T-helper 17 cell (primary cell): Measurements from ENCODE around the gene IFT25. TPM values are rescaled to one million over a fixed set of nuclear protein-coding genes. Genes with fewer than 3 reads are reported as not detected.

Experiments
- ATAC-seq: fragments of 150-1000 bp; cut with Tn5 transposase; 2 replicates; pipeline ENCODE4 v1.10.0; 2021; ENCODE audit warnings: mild to moderate bottlenecking, moderate library complexity
- DNase-seq, 3 donors: peaks; one replicate each; pipeline versions ENCODE4 v3.0.0 to v3.0.0-alpha.2; 2020 to 2021
- H3K9me3 ChIP-seq: one replicate; pipeline ENCODE4 v1.7.0; 2013; ENCODE audit warnings: low read length, mild to moderate bottlenecking; ENCODE audit not compliant: control insufficient read depth, poor library complexity, severe bottlenecking
- H3K27ac Mint-ChIP-seq: one replicate; pipeline ENCODE4 v1.8.0; 2022; ENCODE audit warnings: mild to moderate bottlenecking, moderate library complexity, mixed read lengths
- H3K27me3 Mint-ChIP-seq: one replicate; pipeline ENCODE4 v1.8.0; 2022; ENCODE audit warnings: mixed read lengths
- H3K36me3 Mint-ChIP-seq: one replicate; pipeline ENCODE4 v1.8.0; 2022; ENCODE audit warnings: low read depth, mixed read lengths
- H3K4me1 Mint-ChIP-seq: one replicate; pipeline ENCODE4 v1.8.0; 2022; ENCODE audit warnings: mild to moderate bottlenecking, mixed read lengths
- H3K4me3 Mint-ChIP-seq: one replicate; pipeline ENCODE4 v1.8.0; 2022; ENCODE audit warnings: mild to moderate bottlenecking, moderate library complexity, mixed read lengths
- total RNA-seq, 4 donors: library from RNA in 2 of 4; stranded (reverse) in 2 of 4; gene quantifications; one replicate each; pipeline ENCODE4 v1.2.3 and lab custom pipeline; 2022 to 2026

The IFT25 gene
- total RNA-seq, 2 donors from 2014 or later = 17.3 to 23.7 TPM

DNA sequence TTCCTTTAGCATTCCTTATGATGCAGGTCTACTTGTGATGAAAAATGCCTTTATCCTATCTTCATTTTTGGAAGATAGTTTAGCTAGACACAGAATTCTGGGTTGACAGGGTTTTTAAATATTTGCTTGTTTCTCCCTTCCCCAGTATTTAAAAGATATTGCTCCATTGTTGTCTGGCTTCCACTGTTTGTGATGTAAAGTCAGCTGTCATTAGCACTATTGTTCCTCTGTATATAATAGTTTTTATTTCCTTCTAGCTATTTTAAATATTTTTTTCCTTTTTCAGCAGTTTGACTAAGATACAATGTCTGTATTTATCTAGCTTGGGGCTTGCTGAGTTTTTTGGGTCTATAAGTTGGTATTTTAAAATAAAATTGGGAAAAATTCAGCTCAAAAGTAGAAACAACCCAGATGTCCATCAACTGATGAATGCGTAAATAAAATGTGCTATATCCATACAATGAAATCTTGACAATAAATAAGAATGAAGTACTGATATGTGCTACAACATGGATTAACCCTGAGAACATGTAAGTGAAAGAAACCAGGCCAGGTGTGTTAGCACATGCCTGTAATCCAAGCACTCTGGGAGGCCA, 11.2 kb downstream of the IFT25 start:
- peaks cover 5% of the 10 kb centered on the region for H3K4me1 Mint-ChIP-seq
- no peaks in the 10 kb centered on the region for H3K9me3 ChIP-seq
- DNase-seq (no peak), ATAC-seq (no peak)
- no peak overlapping the region for H3K27ac Mint-ChIP-seq
- peaks cover 4% of the 10 kb centered on the region for H3K36me3 Mint-ChIP-seq
- no peaks in the 10 kb centered on the region for H3K27me3 Mint-ChIP-seq
- no peak overlapping the region for H3K4me3 Mint-ChIP-seq

DNA sequence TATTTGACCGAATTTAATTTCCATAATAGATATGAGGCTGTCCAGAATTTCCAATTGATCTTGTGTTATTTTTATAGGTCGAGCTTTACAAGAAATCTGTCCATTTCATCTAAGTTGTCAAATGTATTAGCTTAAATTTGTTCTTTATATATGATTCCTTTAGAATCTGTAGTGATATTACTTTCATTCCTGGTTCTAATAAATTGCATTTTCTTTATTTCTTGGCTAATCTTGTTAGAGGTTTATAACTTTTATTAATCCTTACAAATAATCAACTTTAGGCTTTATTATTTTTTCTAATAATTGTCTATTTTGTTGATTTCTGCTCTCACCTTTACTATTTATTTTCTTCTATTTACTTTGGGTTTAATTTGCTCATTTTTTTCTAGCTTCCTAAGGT, 14.0 kb downstream of the IFT25 start:
- peaks cover 7% of the 10 kb centered on the region for H3K36me3 Mint-ChIP-seq
- H3K4me1 Mint-ChIP-seq = peaks cover 5% of the 10 kb centered on the region
- no peaks in the 10 kb centered on the region for H3K9me3 ChIP-seq
- ATAC-seq = no peak
- DNase-seq = no peak
- no peak overlapping the region for H3K4me3 Mint-ChIP-seq
- no peak overlapping the region for H3K27ac Mint-ChIP-seq
- H3K27me3 Mint-ChIP-seq = no peaks in the 10 kb centered on the region

DNA sequence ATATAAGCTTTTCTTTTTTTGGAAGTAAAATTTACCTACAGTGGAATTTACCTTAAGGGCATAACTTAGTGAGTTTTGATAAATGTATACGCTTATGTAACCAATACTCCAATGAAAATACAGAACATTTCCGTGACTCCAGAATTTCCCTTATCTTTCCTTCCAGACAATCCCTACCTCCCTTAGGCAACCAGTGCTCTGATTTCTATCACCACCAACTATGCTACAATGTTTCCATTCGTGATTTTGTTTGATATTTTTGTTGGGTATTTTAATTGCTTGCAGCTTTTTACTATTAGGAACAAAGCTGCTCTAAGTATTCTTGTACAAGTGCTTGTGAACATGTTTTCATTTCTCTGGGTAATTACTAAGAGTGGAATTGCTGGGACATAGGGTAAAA, 14.6 kb downstream of the IFT25 start:
- no peak for DNase-seq
- no peaks in the 10 kb centered on the region for H3K27me3 Mint-ChIP-seq
- H3K4me1 Mint-ChIP-seq = peaks cover 5% of the 10 kb centered on the region
- H3K27ac Mint-ChIP-seq = no peak overlapping the region
- peaks cover 7% of the 10 kb centered on the region for H3K36me3 Mint-ChIP-seq
- H3K9me3 ChIP-seq = no peaks in the 10 kb centered on the region
- no peak for ATAC-seq
- H3K4me3 Mint-ChIP-seq = no peak overlapping the region

DNA sequence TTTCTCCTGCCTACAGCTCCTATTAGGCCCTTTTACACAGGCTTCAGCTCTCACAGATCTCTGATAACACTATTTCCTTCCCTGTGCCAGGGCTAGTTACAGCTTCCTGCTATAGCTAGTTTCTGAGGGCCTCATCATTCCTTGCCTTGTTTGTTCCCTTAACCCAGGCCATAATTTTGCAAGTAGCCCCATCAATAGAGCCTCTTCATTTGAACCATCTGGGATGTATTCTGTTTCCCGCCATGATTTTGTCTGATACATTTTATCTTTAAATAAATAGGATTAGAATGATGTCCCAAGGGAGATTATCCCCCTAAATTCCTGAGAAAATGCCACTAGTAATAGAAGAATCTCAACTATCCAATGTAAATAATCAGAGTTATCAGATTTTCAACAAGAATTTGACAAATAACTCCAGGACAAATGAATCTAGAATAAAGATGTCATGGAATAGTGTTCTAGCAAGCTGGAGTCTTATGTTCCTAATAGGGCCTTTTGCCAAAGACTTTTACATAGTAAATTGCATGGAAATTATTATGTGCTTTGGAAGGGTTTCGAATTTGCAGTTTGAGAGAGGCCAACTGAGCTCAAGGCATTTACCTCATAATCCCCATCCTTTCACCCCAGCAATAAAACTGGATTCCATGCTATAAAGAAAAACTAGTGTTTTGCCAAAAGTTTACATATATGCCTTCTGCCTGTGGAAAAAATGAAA, 16.1 kb downstream of the IFT25 start:
- Mint-ChIP-seq H3K4me1 (peaks cover 5% of the 10 kb centered on the region), H3K36me3 (peaks cover 7% of the 10 kb centered on the region), H3K27ac (peak overlapping the region; percentile 37), H3K27me3 (no peaks in the 10 kb centered on the region), H3K4me3 (no peak overlapping the region)
- H3K9me3 ChIP-seq = no peaks in the 10 kb centered on the region
- DNase-seq = no peak
- ATAC-seq = no peak

DNA sequence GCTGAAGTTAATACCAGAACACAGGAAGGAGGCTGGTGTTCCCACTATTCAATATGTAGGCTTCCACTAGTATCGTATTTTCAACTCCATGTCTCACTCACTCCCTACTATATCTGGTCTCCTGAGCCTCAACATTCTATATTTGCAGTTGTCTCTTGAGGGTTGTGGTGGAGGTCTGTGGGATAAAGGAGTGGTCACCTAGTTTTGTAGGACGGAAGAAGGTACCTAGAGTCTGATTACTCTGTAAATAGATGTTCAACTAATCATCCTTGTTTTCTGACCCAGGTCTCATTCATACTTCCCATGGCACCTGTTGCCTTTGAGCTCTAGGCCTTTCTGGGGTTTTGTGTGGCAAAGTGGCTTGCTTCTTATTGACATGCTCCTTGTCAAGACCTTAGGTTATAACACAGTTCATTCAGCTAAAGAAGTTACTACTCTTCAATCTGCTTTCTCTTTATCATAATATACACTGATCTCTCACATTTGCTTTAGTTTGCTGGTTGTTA, 18.1 kb downstream of the IFT25 start:
- no peaks in the 10 kb centered on the region for H3K27me3 Mint-ChIP-seq
- no peak for ATAC-seq
- H3K36me3 Mint-ChIP-seq = peaks cover 7% of the 10 kb centered on the region
- H3K9me3 ChIP-seq = no peaks in the 10 kb centered on the region
- no peak for DNase-seq
- no peak overlapping the region for H3K4me3 Mint-ChIP-seq
- peaks cover 5% of the 10 kb centered on the region for H3K4me1 Mint-ChIP-seq
- peak overlapping the region; percentile 24 for H3K27ac Mint-ChIP-seq

DNA sequence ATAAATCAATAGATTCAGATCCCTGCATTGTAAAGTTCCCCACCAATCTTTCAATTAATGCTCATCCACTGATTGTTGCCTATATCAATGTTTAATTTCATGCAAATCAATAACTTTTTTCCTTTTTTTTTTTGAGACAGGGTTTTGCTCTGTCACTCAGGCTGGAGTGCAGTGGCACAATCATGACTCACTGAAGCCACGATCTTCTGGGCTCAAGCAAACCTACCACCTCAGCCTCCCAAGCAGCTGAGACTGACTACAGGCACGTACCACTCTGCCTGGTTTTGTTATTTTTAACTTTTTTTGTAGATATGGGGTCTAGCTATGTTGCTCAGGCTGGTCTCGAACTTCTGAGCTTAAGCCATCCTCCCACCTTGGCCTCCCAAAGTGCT, 25.8 kb downstream of the IFT25 start:
- Mint-ChIP-seq H3K4me1 (peaks cover 5% of the 10 kb centered on the region), H3K36me3 (peaks cover 2% of the 10 kb centered on the region), H3K27ac (peak overlapping the region; percentile 73), H3K27me3 (no peaks in the 10 kb centered on the region), H3K4me3 (no peak overlapping the region)
- H3K9me3 ChIP-seq = no peaks in the 10 kb centered on the region
- ATAC-seq (no peak), DNase-seq (no peak)

DNA sequence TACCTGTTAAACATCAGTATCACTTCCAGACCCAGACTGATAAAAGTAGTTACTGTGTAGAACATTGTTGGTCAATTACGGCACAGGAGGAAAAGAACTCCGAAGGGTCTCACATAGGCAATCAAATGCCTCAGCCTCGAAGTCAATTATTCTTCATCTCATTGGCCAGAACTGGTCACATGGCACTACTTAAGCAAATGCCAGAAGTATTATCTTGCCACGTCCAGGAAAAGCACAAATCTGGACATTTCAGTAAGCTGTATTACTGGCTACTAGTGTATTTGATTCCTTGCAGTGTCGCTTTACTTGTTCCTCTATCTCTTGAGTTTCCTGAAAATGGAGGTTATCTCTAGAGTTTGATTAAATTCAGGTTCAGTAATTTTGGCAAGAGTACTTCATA, 27.2 kb downstream of the IFT25 start:
- DNase-seq (no peak), ATAC-seq (no peak)
- Mint-ChIP-seq H3K36me3 (peaks cover 2% of the 10 kb centered on the region), H3K27ac (no peak overlapping the region), H3K27me3 (no peaks in the 10 kb centered on the region), H3K4me1 (peaks cover 5% of the 10 kb centered on the region), H3K4me3 (no peak overlapping the region)
- no peaks in the 10 kb centered on the region for H3K9me3 ChIP-seq

DNA sequence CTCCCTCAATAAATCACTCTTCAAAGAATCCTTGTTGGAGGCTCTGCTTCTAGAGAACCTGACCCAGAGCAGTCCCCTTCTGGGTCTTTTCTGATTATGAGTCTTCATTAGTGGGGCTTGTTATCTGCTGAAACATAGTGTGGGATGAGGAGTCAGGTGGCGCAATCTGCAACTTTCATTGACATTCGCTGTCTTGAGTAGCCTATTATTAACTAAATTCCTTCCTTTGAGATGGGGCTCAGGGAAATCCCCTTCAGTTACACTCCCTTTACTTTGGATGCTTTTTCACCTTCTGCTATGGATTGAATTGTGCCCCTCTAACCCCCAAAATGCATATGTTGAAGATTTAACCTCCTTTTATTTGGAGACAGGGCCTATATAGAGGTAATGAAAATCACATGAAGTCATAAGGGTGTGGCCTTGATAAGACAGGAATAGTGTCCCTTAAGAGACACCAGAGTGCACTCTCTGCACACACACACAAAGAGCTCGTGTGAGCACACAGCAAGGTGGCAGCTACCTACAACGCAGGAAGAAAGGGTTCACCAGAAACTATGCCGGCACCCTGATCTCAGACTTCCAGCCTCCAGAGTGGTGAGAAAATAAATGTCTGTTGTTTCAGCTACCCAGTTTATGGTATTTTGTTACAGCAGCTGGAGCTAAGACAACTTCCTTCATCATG, 32.0 kb downstream of the IFT25 start:
- Mint-ChIP-seq H3K4me1 (no peaks in the 10 kb centered on the region), H3K4me3 (no peak overlapping the region), H3K27me3 (no peaks in the 10 kb centered on the region), H3K36me3 (peaks cover 6% of the 10 kb centered on the region), H3K27ac (no peak overlapping the region)
- no peak for DNase-seq
- no peaks in the 10 kb centered on the region for H3K9me3 ChIP-seq
- ATAC-seq = no peak

DNA sequence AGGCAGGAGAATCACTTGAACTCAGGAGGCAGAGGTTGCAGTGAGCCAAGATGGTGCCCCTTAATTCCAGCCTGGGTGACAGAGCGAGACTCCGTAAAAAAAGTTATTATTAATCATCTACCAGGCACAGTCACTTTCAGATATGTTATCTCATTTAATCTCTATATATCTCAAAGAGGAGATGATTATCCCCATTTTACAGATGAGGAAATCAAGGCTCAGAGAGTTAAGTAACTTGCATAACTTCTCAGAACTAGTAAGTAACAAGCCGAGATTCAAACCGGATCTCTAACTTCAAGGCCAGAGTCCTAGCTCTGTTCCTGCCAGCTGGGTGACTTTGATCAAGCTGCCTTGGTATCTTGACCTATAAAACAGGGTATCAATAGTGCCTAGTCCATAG, 34.1 kb downstream of the IFT25 start:
- Mint-ChIP-seq H3K27me3 (no peaks in the 10 kb centered on the region), H3K27ac (no peak overlapping the region), H3K4me1 (no peaks in the 10 kb centered on the region), H3K4me3 (no peak overlapping the region), H3K36me3 (peaks cover 4% of the 10 kb centered on the region)
- no peaks in the 10 kb centered on the region for H3K9me3 ChIP-seq
- DNase-seq = no peak
- no peak for ATAC-seq

DNA sequence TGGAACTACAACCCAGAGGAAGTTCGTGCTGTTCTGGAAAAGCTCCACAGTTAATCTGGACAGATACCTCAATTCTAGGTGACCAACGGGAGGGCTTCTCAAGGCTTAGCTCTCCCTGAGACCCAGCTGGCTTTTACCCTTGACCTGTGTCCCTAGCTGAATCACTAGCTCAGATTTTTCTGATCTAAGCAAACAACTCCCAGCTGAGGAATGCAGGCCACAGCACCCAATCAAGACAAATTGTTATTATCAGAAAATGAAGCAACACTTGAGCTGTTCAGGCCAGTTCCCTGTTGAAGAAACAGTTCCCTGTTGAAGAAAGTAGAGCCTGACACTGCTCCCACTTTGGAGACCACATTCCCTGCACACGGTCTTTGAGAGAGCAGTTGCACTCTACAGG, 35.6 kb downstream of the IFT25 start:
- peaks cover 4% of the 10 kb centered on the region for H3K36me3 Mint-ChIP-seq
- H3K27me3 Mint-ChIP-seq = no peaks in the 10 kb centered on the region
- no peak for ATAC-seq
- no peak overlapping the region for H3K27ac Mint-ChIP-seq
- H3K9me3 ChIP-seq = no peaks in the 10 kb centered on the region
- no peaks in the 10 kb centered on the region for H3K4me1 Mint-ChIP-seq
- H3K4me3 Mint-ChIP-seq = no peak overlapping the region
- no peak for DNase-seq

DNA sequence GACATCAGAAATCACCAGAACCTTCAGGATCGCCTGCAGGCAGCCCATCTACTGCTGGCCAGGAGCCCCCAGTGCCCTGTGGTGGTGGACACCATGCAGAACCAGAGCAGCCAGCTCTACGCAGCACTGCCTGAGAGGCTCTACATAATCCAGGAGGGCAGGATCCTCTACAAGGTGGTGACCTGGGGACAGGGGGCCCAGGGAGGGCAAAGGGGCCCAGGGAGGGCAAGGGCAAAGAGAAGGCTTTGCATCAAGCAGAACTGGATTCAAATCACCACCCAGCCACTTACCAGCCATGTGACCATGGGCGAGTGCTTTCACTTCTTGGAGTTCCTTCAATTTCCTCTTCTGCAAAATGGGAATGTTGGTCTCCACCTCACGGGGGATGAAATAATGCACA, 39.4 kb downstream of the IFT25 start:
- Mint-ChIP-seq H3K4me3 (no peak overlapping the region), H3K4me1 (peaks cover 2% of the 10 kb centered on the region), H3K27me3 (no peaks in the 10 kb centered on the region), H3K27ac (no peak overlapping the region), H3K36me3 (no peaks in the 10 kb centered on the region)
- H3K9me3 ChIP-seq = no peaks in the 10 kb centered on the region
- DNase-seq (no peak), ATAC-seq (no peak)

DNA sequence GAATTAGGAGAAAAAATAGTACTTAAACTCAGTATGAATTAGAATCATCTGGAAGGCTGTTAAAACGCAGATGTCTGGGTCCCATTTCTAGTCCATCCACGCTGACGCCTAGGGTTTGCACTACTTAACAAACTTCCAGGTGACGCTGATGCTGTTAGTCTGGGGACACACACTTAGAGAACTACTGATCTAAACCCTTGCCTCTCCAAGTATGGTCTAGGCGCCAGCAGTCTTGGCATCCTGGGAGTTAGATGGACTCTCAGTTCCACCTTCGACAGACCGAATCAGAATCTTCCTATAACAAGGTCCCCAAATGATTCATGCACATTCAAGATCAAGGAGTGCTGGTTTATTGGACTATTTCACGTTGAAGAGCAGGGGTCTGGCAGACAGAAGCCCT, 40.0 kb downstream of the IFT25 start:
- no peak for DNase-seq
- ATAC-seq = no peak
- no peaks in the 10 kb centered on the region for H3K9me3 ChIP-seq
- H3K27me3 Mint-ChIP-seq = no peaks in the 10 kb centered on the region
- H3K27ac Mint-ChIP-seq = no peak overlapping the region
- peaks cover 2% of the 10 kb centered on the region for H3K4me1 Mint-ChIP-seq
- no peak overlapping the region for H3K4me3 Mint-ChIP-seq
- H3K36me3 Mint-ChIP-seq = no peaks in the 10 kb centered on the region

DNA sequence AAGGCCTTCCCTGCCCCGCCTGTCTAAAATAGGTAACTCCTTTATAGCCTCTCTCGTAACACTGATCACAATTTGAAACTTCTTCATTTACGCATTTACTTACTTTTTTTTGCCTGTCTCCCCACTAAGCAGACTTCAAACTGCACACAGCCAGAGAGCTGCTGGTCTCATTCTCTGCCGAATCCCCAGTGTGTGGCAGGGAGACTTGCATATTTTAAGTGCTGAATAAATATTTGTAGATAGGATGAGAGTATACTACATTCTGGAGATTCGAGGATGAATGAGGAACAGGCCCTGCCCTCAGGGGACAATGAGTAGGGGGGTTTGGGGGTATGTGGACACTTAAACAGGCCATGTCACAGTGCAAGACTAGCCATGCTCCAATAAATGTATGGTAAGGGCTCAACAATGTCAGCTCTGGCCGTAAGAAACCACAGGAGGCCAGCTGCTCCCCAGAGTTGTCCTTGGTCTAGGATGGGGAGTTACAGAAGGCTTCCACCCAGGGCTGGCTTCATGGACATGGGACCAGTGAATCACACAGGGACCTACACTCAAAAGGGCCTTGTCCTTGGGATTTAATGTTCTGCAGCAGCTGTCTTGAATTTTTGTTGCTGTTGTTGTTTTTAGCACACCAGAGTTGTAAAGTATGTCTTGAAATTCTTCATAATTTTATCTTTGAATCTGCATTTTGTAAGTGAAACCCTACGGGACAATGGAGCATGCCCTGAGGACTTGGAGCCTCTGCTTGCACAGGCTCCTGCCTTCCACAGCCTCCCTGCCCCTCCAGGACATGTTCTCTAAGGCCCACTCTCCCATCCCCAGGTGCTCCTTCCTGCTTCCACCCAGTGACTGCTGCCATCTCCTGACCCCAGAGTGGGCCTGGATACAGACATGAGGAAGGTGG, 43.0 kb downstream of the IFT25 start:
- Mint-ChIP-seq H3K27ac (no peak overlapping the region), H3K4me1 (peaks cover 2% of the 10 kb centered on the region), H3K27me3 (no peaks in the 10 kb centered on the region), H3K4me3 (no peak overlapping the region), H3K36me3 (no peaks in the 10 kb centered on the region)
- ATAC-seq = no peak
- no peaks in the 10 kb centered on the region for H3K9me3 ChIP-seq
- no peak for DNase-seq
